ENCODE measurements around the gene ARID4A.

- TF ChIP-seq CTCF (IDR thresholded peaks at IDR 0.05), result no peak
- TF ChIP-seq POLR2A (IDR thresholded peaks at IDR 0.05), result no peak
- no peak for TF ChIP-seq POLR2AphosphoS5 (IDR thresholded peaks at IDR 0.05)
These were observed 34.2 kb downstream of the ARID4A start for GRCh38 chr14:58332561-58332960.

Data from breast epithelium (tissue), 3 donors.